NCI-H69 (cell line): ENCODE data around the gene EIF1AD.

ENCODE experiments used
- DNase-seq: peaks from one replicate; lab custom pipeline; 2025; lab: John Stamatoyannopoulos, UW

EIF1AD gene

DNA sequence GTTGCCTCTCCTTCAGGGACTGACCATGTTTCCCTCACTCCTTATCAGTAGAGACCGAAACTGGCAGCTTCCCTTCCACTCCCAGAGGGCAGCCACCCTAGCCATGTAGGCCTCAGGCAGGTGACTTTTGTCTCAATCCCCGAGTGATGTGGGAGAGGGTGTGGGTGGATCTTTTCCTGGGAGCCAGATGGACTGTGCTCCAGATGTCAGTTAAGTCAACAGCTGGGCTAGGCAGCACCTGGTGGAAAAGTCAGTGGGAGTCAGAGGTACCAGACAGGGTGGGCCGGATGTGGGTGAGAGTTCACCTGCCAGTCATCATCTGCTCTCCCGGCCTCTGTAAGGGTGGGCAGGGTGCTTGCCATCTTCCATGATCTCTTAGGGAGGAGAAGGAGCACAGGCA, 2.2 kb upstream of the EIF1AD start:
- DNase-seq: no peak

DNA sequence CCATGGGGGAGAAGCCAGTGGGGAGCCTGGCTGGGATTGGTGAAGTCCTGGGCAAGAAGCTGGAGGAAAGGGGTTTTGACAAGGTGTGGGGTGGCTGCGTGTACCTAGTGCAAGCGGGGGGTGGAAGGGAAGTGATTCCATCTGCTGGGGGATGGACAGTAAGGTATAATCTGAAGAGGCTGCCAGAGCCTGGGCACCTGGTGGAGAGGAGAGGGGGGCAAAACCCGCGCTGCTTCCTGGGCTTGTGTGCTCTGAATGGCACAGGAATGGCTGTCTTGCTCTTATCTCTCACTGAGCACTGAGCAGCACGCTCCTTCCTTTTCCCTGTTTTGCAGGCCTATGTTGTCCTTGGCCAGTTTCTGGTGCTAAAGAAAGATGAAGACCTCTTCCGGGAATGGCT, 1.3 kb upstream of the EIF1AD start:
- DNase-seq: peak; percentile 15

DNA sequence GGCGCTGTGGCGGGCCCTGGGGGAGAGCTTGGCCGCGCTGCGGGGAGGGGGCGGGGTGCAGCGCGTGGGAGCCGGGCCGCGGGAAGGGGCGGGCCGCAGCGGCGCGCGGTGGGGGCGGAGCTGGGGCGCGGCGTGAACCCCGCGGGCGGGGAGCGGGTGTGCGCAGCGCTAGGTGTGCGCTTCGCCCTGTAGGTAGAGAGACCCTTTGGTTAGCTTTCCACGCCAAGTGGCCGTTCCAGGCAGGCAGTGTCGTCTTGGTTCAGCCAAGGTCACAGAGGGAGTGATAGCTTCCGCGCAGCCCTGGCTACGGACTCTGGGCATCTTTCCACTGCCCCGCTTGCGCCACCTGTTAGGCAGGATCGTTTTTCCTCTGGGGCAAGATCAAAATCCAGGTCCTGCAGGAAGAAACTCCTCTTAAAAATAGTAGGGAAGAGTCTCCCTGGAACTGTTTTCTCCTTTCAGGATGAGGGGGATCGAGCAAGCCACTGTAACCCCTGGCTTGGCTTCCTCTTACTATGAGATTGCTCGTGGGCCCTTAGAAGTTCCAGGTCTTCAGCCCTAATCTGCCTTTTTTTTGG, 780 bp upstream of the EIF1AD start:
- DNase-seq: peak; percentile 86

DNA sequence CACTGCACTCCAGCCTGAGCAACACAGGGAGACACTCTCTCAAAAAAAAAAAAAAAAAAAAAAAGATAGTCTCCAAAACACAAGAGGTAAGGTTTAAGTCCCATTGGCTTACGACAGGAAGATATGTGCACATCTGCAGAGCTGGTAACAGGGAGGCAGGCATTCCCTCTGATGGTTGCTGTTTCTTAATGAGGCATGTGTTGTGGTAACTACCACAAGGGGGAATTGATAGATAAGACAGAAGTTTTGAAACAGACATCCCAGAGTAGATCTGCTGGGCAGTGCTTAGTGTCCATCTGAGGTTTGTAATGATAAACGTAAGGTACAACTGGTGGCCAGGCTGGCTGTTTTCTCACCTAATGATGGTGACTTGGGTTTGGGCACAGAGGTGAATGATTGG, 4.7 kb downstream of the EIF1AD start:
- DNase-seq: no peak

DNA sequence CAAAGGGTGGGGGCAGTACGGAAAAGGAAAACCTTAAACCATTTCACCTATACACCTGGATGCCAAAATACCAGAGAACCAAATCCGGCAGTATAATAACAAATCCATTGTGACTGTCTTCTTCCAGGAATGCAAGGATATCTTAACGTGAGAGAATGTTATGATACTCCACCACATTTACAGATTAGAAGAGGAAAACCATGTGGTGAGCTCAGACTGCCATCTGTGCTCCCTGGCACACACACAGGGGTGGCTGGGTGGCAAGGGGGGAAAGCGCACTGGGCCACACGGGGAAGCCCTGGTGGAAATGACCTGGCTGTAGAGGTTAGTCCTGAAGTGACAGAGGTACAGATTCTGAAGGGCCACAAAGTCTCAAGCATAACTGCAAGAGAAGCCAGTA, 9.9 kb downstream of the EIF1AD start:
- DNase-seq: no peak

DNA sequence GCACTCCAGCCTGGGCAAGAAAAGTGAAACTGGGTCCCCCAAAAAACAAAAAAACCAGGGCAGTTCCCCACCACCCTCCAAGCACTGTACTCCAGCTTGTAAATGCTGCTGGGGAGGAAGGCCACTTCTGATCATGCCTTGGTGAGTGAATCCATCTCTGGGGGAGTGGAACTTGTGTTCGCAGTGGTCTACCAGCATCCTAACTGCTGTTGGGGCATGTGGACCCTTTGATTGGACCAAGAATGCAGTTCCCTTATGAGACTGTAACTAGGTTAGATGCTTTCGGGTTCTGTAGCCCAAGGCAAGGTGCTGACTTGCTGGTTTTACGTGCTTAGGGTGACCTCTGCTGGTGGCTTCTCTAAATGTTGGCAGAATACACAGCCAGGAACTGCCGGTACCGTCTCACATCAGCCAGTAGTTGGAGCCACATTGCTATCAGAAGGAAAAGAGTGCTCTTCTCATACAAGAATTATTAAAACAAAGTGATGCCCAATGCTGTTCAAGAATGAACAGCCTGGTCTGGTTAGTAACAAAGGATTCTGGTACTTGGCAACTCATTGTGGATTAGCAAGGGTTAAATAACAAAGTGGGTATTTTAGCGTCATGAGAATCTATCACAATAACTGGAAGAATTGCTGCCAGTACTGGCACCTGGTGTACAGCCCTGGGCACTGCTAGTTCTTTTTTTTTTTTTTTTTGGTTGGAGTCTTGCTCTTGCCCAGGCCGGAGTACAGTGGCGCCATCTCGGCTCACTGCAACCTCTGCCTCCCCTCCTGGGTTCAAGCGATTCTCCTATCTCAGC, 13.0 kb downstream of the EIF1AD start:
- peak; percentile 93 for DNase-seq

DNA sequence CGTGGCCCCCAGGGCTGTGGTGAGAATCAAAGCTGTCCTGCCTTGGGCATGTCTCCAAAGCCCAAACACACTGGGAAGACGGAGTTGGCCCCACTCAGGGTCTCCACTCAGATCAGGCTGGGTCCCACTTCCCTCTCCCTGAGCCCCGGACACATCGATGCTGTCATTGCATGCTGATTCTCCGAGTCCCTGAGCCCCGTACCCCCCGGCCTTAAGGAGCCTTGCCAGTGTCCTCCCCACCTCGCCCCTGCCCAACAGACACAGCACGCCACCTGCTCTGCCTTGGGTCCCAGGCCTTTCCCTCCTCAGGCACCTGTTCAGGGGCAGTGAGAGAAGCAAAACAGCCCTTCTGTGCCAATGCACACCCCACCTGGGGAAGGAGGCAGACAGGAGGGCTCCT, 14.6 kb downstream of the EIF1AD start:
- no peak for DNase-seq

DNA sequence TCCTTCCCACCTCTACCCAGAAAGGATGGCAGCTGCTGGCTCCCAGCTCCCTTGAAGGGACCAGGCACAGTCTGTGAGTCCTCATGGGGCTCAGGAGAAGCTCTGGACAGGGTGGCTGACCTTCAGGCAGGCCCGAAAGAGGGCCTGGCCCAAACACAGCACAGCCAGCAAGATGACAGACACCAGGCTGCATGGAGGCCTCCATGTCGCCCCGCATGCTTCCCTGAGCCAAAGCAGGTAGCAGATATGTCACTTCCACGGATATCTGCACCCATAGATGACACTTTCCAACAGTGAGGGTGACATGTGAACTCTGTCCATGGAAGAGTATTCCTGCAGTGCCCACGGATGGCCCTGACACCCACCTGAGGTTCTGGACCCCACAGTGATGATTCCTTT, 18.4 kb downstream of the EIF1AD start:
- no peak for DNase-seq

DNA sequence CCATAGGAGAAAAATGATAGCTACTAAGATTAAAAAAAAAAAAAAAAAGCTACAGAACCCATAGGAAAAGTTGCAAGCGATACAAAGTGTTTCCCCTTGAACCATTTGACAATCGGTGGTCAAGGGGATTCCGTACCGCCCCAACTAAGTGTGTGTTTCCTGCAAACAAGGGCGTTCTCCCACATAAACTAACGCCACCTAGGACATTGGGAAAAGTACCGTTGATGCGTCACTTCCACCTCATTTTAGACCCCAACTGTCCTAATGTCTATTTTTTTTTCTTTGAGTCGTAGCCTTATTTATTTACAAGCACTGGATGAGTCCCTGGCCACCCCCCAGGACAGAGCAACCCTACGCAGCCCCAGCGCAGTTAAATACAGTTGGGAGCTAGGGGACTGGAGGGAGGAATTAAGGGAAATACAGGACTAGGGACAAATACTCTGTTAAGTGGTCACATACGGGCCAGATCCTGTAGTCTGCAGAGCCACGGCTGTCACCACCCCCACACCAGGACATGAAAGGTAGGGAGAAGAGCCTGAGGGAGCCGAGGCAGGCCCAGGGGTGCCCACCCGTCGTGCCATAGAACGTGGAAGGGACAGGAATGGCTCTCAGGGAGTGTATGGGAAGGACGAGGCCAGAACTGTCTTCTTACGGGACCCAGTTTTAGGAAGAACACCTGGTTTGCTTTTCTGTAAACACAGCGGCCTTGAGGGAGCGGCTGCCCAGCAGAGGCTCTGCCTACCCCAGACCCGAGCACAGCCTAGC, 19.0 kb downstream of the EIF1AD start:
- DNase-seq: no peak

DNA sequence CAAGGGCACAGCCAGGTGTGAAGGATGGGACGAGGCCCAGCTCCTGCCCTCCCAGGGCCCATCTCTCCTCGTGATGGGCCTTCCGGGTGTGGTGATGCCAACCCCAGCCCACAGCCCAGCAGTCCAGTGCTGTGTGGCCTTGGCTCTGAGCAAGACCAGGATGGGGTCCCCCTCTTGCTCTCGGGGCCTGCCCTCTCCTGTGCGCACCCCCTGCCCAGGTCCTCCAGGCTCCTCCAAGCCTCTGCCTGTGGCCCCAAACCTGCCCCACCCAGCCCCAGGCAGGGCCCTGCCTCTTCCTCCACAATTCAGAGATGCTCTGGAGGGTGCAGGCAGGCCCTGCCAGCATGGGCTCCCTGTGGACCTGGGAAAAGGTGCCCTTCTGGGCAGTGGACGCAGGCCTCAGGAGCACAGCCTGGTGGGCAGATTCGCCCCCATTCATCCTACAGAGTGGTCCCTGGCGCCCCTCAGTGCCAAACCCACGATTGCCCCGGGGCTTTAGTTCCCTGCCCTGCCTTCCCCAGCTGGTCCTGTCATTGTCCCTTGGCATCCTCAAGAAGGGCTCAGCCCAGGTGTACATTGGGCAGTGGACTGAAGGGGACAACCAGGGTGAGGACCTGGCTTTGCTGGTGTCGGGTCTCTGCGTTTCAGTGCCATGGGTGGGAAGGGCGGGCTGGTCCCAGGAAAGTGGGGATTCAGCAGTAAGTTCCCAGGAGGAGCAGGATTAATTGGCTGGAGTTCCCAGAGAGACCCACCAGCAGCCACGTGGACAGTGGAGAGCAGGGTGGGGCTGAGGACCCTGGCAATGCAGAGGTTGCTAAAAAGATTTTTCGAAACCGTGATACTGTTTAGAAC, 19.8 kb downstream of the EIF1AD start:
- DNase-seq: no peak

DNA sequence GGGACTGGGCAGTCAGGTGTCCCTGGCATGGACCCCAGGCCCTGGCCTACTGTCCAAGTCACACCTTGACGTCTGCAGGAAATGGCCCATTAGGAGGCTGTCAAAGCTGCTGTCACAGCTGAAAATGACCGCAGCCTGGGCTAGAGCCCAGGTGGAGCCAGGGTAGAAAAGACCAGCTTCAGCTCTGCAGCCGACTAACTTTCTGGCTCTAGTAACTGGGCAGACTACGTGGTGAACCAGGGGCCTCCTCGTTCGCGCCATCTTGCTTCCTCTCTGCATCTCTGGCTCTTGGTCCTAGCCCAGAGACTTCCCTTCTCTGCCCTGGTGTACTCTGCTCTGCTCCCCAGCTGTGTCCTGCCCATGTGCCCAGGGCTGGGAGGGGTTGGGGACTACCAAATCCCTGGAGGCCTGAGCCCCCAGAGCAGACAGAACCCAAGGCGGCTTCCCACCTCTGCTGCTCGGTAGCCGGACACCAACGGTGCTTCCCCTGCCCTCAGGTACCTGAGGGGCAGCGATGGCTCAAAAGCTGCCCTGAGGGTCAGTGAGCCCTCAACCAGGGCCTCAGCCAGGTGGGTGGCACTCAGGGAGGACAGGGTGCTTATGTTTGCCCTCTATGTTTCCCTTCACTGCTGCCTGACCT, 20.7 kb downstream of the EIF1AD start:
- no peak for DNase-seq

DNA sequence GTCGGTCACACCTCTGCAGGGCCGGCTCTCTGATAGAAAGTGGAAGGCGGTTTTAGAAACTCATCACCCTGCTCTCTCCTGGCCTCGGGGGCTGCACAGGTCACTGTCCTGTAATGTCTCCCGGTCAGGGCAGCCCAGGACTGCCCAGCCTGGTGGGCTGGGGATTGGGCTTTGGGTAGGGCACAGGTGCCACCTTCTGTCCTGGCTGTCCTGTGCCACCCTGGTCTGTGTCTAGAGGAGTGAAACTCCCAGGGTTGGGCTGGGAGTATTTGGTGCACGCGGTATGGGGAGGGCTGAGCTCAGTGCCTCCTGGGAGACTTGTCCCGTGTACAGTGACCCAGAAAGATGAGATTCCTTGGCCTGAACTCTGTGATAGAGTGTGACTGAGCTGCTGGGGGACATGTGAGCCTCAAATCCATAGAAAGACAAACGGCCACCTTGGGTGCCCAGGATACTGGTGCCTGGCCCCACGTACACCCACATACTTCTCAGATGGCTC, 22.6 kb downstream of the EIF1AD start:
- DNase-seq: no peak

DNA sequence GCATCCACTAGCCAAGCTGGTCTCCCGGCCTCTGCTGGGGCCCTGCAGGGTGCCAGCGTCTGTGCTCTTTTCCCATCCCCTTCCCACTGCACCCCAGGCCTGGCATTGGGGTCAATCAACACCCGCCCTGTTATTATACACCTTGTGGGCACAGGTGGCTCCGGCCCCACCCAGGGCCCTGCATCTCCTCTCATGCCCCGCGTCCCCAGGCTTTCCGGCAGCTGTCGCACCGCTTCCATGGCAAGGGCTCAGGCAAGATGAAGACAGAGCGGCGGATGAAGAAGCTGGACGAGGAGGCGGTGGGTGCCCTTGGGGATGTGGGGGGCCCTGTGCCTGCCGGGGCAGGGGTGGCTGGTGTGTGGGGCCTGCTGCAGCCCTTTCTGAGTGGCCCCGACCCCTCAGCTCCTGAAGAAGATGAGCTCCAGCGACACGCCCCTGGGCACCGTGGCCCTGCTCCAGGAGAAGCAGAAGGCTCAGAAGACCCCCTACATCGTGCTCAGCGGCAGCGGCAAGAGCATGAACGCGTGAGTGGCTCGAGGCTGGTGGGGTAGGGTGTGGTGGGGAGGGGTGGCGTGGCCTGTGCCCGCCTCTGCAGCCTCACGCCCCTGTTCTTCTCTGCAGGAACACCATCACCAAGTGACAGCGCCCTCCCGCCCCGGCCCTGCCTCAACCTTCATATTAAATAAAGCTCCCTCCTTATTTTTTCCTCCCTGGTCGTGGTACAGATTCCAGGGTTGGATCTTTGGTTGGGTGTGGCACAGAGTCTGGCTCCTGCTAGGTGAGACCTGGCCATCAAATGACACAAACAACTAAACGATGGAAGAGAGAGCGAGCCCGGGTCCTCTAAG, 23.3 kb downstream of the EIF1AD start:
- no peak for DNase-seq

DNA sequence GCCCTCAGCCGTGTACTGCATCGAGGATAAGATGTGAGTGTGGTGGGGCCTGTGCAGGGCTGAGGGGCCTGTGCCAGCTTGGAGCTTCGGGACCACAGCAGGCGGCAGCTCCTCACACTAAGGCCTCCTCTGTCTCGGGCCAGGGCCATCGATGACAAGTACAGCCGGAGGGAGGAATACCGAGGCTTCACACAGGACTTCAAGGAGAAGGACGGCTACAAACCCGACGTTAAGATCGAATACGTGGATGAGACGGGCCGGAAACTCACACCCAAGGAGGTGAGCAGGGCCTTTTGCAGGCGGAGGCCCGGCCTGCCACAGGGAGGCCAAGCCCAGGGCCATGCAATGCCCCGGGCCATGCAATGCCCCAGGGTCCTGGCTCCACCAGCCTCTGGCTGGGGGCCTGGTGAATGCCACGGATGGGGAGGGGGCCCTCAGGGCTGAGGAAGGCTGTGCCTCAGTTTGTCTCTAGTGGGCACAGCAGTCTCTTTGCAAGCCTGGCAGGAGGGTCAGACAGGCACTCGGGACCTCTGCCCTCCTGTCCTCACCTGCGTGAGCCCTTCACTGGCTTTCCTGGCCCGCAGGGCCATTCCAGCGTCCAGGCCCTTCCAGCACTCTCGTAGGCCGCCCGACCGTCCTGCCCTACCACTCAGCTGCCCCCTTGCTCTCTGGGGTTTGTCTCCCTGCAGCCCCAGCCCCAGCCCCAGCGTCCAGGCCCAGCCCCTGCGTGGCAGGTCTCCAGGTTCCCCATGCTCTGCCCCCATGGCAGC, 24.2 kb downstream of the EIF1AD start:
- DNase-seq: no peak

DNA sequence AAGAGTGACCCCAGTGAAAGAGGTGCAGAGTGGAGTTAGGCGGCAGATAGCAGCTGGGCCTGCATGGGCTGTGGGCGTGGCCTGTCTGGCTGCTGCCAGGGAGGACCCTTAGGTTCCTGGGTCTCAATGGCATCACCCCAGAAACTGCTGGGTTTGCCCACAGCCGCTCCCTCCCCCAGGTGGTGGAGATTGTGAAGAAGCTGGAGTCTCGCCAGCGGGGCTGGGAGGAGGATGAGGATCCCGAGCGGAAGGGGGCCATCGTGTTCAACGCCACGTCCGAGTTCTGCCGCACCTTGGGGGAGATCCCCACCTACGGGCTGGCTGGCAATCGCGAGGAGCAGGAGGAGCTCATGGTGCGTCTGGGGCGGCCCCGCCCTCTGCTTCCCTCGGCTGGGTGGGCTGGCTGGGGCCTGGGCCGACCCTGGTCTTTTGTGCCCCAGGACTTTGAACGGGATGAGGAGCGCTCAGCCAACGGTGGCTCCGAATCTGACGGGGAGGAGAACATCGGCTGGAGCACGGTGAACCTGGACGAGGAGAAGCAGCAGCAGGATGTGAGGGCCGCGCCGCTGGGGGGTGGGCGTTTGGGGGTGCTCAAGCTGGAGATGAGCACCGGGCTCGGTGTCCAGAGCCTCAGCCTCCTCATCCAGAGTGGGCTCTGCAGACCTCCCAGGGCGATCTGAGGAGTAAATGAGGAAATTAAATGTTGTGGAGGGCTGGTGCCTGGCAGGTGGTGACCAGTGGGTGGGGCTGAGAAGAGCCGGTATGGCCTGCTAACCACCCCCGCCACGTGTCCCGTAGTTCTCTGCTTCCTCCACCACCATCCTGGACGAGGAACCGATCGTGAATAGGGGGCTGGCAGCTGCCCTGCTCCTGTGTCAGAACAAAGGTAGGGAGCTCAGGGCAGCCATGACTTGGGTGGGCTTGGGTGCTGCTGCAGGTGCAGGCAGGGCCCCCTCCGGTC, 25.5 kb downstream of the EIF1AD start:
- no peak for DNase-seq

DNA sequence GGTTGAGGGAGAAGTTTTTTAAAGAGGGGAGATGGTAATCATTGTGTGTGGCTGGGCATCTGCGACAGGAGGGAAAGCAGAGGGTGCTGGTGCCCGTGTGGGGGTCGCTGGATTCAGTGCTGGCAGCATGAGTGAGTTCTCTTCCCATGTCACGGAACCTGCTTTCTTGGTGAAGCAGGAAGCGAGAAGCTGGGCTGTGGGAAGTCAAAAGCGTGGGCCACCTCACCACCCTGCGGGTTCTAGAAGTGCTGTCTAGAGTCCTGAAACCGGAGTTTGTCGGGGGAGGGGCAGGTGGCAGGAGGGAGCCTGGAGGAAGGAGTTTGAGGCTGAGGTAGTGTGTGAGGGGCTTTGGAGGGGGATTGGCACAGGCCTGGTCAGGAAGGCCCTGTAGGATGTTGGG, 26.2 kb downstream of the EIF1AD start:
- DNase-seq: no peak

DNA sequence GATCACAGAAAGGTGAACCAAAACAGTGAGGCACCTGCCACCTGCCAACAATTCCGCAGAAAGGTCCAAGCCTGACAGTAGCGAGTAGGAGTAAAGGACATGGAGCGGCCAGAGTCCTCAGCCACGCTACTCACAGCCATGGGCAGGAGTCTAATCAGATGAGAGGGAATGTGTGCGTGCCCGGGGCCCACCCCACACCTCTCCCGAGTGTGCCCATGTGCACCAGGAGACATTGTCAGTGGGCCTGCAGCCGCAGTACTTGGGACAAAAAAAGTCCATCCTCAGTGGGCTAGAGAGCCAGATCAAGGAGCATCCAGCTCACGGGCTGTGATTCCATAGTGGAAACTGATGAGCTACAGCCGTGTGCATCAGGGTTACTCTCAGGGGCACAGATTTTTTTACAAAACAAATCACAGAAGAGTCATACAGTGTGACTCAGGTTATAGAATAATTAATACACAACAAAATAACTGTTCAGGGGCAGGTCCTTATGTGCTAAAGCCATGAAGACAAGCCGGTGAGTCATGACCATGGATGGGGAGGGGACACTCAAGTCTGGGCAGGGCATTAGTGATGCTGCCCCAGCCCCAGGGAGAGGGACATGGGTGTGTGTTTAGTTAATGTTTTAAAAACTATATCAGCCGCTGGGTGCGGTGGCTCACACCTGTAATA, 28.4 kb downstream of the EIF1AD start:
- DNase-seq: no peak

DNA sequence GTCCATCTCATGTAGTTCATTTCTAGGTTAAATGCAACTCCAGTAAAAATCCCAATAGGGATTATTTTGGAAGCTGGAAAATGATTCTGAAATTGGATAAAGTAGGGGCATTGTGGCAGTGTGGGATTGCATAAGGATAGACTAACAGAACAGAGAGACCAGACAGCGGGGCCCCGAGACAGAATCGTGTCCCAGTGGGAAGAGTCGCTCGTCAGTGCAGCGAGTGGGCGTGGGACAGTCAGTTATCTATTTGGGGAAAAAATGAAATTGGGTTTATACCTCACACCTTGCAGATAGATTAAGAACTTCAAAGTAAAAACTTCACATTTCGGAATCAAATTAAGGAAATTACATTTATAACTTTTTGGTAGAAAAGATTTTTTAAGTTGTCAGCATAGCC, 29.8 kb downstream of the EIF1AD start:
- no peak for DNase-seq
